MM.1S (cell line): ENCODE measurements around the gene CCL3.

Experiments
- DNase-seq: peaks from one replicate; pipeline ENCODE4 v3.0.0-alpha.2; 2015
- H2AFZ ChIP-seq: fragments of 300-600 bp; sonication (generic); 2 replicates; pipeline ENCODE4 v1.6.0; 2016; ENCODE audit warnings: antibody characterized with exemption, low read length
- H3F3A ChIP-seq: fragments of 300-600 bp; sonication (generic); 2 replicates; pipeline ENCODE4 v1.6.1; 2016; ENCODE audit warnings: mild to moderate bottlenecking, antibody characterized with exemption, low read length, moderate library complexity, mixed read lengths; ENCODE audit not compliant: insufficient read depth
- H3K27ac ChIP-seq: fragments of 300-600 bp; sonication (generic); 2 replicates; pipeline ENCODE4 v1.5.1; 2016; ENCODE audit warnings: mild to moderate bottlenecking, low read length
- H3K27me3 ChIP-seq: fragments of 300-600 bp; sonication (generic); replicated peaks from 2 replicates; pipeline ENCODE4 v1.6.0; 2016; ENCODE audit warnings: low read length; ENCODE audit not compliant: insufficient read depth
- H3K36me3 ChIP-seq: fragments of 300-600 bp; sonication (generic); replicated peaks from 2 replicates; pipeline ENCODE4 v1.6.1; 2016; ENCODE audit warnings: mild to moderate bottlenecking, low read length, mixed read lengths; ENCODE audit not compliant: insufficient read depth
- H3K4me1 ChIP-seq: fragments of 300-600 bp; sonication (generic); 2 replicates; pipeline ENCODE4 v1.6.1; 2016; ENCODE audit warnings: low read length, mixed read lengths
- H3K4me2 ChIP-seq: fragments of 300-600 bp; sonication (generic); 2 replicates; pipeline ENCODE4 v1.6.0; 2016; ENCODE audit warnings: low read depth, low read length
- H3K4me3 ChIP-seq: fragments of 300-600 bp; sonication (generic); 2 replicates; pipeline ENCODE4 v1.5.1; 2016; ENCODE audit warnings: low read length, mixed read lengths
- H3K79me2 ChIP-seq: fragments of 300-600 bp; sonication (generic); 2 replicates; pipeline ENCODE4 v1.6.1; 2016; ENCODE audit warnings: mixed run types, low read length, mixed read lengths
- H3K9ac ChIP-seq: fragments of 300-600 bp; sonication (generic); 2 replicates; pipeline ENCODE4 v1.6.1; 2016; ENCODE audit warnings: low read length, mixed read lengths
- H3K9me2 ChIP-seq: fragments of 300-600 bp; sonication (generic); replicated peaks from 2 replicates; pipeline ENCODE4 v1.6.1; 2016; ENCODE audit warnings: mild to moderate bottlenecking, low read length, mixed read lengths; ENCODE audit not compliant: insufficient read depth
- H3K9me3 ChIP-seq: fragments of 300-600 bp; sonication (generic); replicated peaks from 2 replicates; pipeline ENCODE4 v1.6.1; 2016; ENCODE audit warnings: mild to moderate bottlenecking, low read length, mixed read lengths; ENCODE audit not compliant: insufficient read depth
- H4K20me1 ChIP-seq: fragments of 300-600 bp; sonication (generic); 2 replicates; pipeline ENCODE4 v1.6.1; 2016; ENCODE audit warnings: mild to moderate bottlenecking, low read length, moderate library complexity, mixed read lengths; ENCODE audit not compliant: insufficient read depth
- EZH2 ChIP-seq: fragments of 300-600 bp; sonication (generic); optimal IDR thresholded peaks from 2 replicates; pipeline ENCODE3; 2017; ENCODE audit warnings: low read depth, mild to moderate bottlenecking, antibody characterized with exemption, low read length, mixed read lengths
- EZH2phosphoT487 ChIP-seq: fragments of 300-600 bp; sonication (generic); IDR thresholded peaks from 2 replicates; pipeline ENCODE4 v1.6.1; 2018; ENCODE audit warnings: antibody characterized with exemption, low read length
- TF ChIP-seq, protein P1 (sequence below): fragments of 300-600 bp; sonication (generic); IDR thresholded peaks from 2 replicates; pipeline ENCODE4 v1.5.1; 2016; ENCODE audit warnings: antibody characterized with exemption, low read length, mixed read lengths

The CCL3 gene

DNA sequence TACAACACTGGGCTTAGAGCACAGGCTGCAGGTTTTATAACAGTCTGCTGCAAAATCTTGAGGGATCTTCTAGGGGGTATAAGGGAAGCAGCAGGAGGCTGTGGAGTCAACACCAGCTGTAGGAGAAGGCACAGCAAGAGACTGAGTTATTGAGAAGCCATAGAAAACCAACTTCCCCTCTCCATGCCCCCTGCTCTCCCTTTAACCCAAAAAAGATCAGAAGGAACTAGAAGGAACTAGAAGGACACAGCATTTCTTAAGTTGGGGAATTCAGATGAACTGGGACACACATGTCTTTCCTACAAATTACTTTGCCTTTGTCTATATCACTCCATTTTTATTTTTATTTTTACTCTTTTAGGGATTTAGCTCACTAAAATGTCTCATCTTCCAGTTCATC is 32.0 kb downstream of the CCL3 start:
- DNase-seq: no peak
- H3K27me3 ChIP-seq: no peaks in the 10 kb centered on the region
- no peaks in the 10 kb centered on the region for H3K9me2 ChIP-seq
- no peaks in the 10 kb centered on the region for H3F3A ChIP-seq
- no peak overlapping the region for H2AFZ ChIP-seq
- no peaks in the 10 kb centered on the region for H3K9me3 ChIP-seq
- no peaks in the 10 kb centered on the region for H3K4me1 ChIP-seq
- H3K9ac ChIP-seq: no peak overlapping the region
- no peaks in the 10 kb centered on the region for H3K79me2 ChIP-seq
- H3K4me3 ChIP-seq: no peak overlapping the region
- no peak for TF ChIP-seq EZH2phosphoT487
- TF ChIP-seq EZH2: no peak
- TF ChIP-seq, protein P1, sequence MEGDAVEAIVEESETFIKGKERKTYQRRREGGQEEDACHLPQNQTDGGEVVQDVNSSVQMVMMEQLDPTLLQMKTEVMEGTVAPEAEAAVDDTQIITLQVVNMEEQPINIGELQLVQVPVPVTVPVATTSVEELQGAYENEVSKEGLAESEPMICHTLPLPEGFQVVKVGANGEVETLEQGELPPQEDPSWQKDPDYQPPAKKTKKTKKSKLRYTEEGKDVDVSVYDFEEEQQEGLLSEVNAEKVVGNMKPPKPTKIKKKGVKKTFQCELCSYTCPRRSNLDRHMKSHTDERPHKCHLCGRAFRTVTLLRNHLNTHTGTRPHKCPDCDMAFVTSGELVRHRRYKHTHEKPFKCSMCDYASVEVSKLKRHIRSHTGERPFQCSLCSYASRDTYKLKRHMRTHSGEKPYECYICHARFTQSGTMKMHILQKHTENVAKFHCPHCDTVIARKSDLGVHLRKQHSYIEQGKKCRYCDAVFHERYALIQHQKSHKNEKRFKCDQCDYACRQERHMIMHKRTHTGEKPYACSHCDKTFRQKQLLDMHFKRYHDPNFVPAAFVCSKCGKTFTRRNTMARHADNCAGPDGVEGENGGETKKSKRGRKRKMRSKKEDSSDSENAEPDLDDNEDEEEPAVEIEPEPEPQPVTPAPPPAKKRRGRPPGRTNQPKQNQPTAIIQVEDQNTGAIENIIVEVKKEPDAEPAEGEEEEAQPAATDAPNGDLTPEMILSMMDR: no peak
- H3K4me2 ChIP-seq: no peak overlapping the region
- no peaks in the 10 kb centered on the region for H4K20me1 ChIP-seq
- H3K27ac ChIP-seq: no peak overlapping the region
- no peaks in the 10 kb centered on the region for H3K36me3 ChIP-seq

DNA sequence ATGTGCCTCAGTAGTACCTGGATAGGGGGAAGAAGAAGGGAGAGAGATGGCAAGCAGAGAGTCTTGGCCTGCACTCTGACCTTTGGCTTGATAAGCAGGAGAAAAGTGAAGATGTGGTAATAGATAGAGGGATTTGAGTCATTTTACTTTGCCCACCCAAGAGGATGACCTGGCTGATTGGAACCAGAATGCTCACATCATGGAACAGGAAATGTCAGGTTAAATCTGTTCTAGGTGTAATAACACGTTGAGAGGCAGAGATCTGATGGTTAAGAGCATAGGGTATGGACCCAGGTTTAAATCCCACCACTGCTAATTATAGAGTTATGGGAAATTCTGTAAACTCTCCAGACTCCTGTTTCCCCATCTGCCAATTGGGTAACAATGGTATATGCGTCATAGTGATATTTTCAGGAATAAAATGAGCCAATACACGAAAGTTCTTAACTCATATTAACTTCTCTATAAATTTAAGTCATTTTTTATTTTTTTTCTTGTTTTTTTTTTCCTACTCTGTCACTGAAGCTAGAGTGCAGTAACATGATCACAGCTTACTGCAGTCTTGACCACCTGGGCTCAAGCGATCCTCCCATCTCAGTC is 33.9 kb downstream of the CCL3 start:
- no peaks in the 10 kb centered on the region for H3K27me3 ChIP-seq
- TF ChIP-seq, protein P1: no peak
- TF ChIP-seq EZH2phosphoT487: no peak
- H3K9me2 ChIP-seq: no peaks in the 10 kb centered on the region
- H4K20me1 ChIP-seq: no peaks in the 10 kb centered on the region
- no peak overlapping the region for H2AFZ ChIP-seq
- no peaks in the 10 kb centered on the region for H3F3A ChIP-seq
- H3K9me3 ChIP-seq: no peaks in the 10 kb centered on the region
- H3K9ac ChIP-seq: no peak overlapping the region
- H3K27ac ChIP-seq: no peak overlapping the region
- no peak for DNase-seq
- no peaks in the 10 kb centered on the region for H3K36me3 ChIP-seq
- no peaks in the 10 kb centered on the region for H3K4me1 ChIP-seq
- H3K79me2 ChIP-seq: no peaks in the 10 kb centered on the region
- H3K4me3 ChIP-seq: no peak overlapping the region
- no peak overlapping the region for H3K4me2 ChIP-seq

DNA sequence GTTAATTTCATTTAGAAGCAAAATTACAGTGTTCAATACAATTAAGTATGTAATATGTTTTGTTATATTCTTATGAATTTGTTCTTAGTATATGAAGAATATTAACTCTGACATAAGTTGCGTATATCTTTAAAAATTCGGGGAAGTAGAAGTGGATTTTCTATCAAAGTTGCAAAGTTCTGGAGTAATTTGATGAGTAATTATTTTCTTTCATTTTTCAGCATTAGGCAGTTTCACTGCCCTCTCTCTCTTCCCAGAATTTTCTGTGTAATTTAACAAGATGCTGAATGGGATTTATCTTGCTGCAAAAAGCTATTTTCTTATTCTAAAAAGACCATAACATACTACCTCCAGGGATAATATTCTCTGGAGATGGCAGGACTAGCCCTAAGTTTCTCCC is 34.8 kb downstream of the CCL3 start:
- H3F3A ChIP-seq: no peaks in the 10 kb centered on the region
- no peak for DNase-seq
- H3K9me3 ChIP-seq: no peaks in the 10 kb centered on the region
- TF ChIP-seq, protein P1: no peak
- no peak for TF ChIP-seq EZH2
- H4K20me1 ChIP-seq: no peaks in the 10 kb centered on the region
- H3K4me1 ChIP-seq: no peaks in the 10 kb centered on the region
- H3K4me3 ChIP-seq: no peak overlapping the region
- H3K27me3 ChIP-seq: no peaks in the 10 kb centered on the region
- no peaks in the 10 kb centered on the region for H3K9me2 ChIP-seq
- no peak overlapping the region for H3K4me2 ChIP-seq
- no peak overlapping the region for H2AFZ ChIP-seq
- no peaks in the 10 kb centered on the region for H3K79me2 ChIP-seq
- H3K36me3 ChIP-seq: no peaks in the 10 kb centered on the region
- no peak overlapping the region for H3K27ac ChIP-seq
- no peak overlapping the region for H3K9ac ChIP-seq
